K562 (cell line): Measurements from ENCODE around the gene B4GALNT2.

Experiments used
- BRCA1 ChIP-seq, 2 experiments: fragments of 450-650 bp in 1 of 2; sonication (generic) in 1 of 2; formaldehyde crosslinking in 1 of 2; IDR thresholded peaks; 2 replicates each; pipeline versions ENCODE4 v1.5.0 to v1.6.1; 2017 to 2020; ENCODE audit warnings: mild to moderate bottlenecking in 1 of 2, missing genetic modification reagents in 1 of 2
- CTCF ChIP-seq, 3 experiments: IDR thresholded peaks in 2 of 3; conservative IDR thresholded peaks in 1 of 3; 2 replicates each; pipeline ENCODE4 v1.5.1; 2011 to 2012; ENCODE audit warnings: low read length in 3 of 3, mild to moderate bottlenecking in 3 of 3, control low read depth in 2 of 3, improper control_type of control experiment in 1 of 3, inconsistent platforms in 1 of 3, low read depth in 1 of 3, mixed read lengths in 1 of 3, moderate library complexity in 1 of 3; ENCODE audit not compliant: insufficient read depth in 2 of 3
- POLR2A ChIP-seq: fragments of 450-650 bp; conservative IDR thresholded peaks from 2 replicates; pipeline ENCODE4 v1.6.1; 2016

- TF ChIP-seq POLR2A (no peak), CTCF (IDR thresholded peaks at IDR 0.05 in 2 of 3, conservative IDR thresholded peaks at IDR 0.05 in 1 of 3; ENCODE audit: insufficient read depth in 2 of 3, low read depth in 1 of 3, low read length in 3 of 3) (no peak), BRCA1 (IDR thresholded peaks at IDR 0.05) (no peak), BRCA1 (CRISPR knock-in tag; IDR thresholded peaks at IDR 0.05) (no peak)
Measured at GRCh38 chr17:49195751-49196150, 63.2 kb downstream of the B4GALNT2 start.
